Common myeloid progenitor, CD34-positive (primary cell): ENCODE data around the gene SAMD4B.

Experiments
- CTCF ChIA-PET: fragments of 350-600 bp; sonication (Branson Sonifier 250); formaldehyde crosslinking; loops from one replicate; lab custom pipeline; 2021; ENCODE audit warnings: antibody characterized with exemption; lab: Charles Lee
- POLR2A ChIA-PET: fragments of 350-600 bp; sonication (Branson Sonifier 250); formaldehyde crosslinking; loops from one replicate; lab custom pipeline; 2021; ENCODE audit warnings: antibody characterized with exemption; lab: Charles Lee
- DNase-seq, 3 donors: peaks; one replicate each; pipeline versions ENCODE4 v3.0.0 to v3.0.0-alpha.2; 2013
- H3K27ac ChIP-seq, 2 experiments: 1 replicate in 1 of 2; 2 replicates in 1 of 2; pipeline ENCODE4 v1.7.0; 2013; ENCODE audit warnings: inconsistent platforms in 2 of 2, low read length in 2 of 2, mild to moderate bottlenecking in 2 of 2, low read depth in 1 of 2, moderate library complexity in 1 of 2; ENCODE audit not compliant: severe bottlenecking in 2 of 2, insufficient read depth in 1 of 2, poor library complexity in 1 of 2
- H3K27me3 ChIP-seq, 5 experiments: replicated peaks in 2 of 5; 1 replicate in 3 of 5; 2 replicates in 2 of 5; pipeline versions ENCODE4 v1.6.1 to v1.7.0; 2013; ENCODE audit warnings: low read length in 4 of 5, mild to moderate bottlenecking in 2 of 5, moderate library complexity in 2 of 5, inconsistent platforms in 1 of 5; ENCODE audit not compliant: insufficient read depth in 5 of 5, control insufficient read depth in 4 of 5
- H3K36me3 ChIP-seq, 4 experiments: 1 replicate in 2 of 4; 2 replicates in 2 of 4; pipeline versions ENCODE4 v1.6.1 to v1.7.0; 2013; ENCODE audit warnings: low read length in 3 of 4, control low read depth in 1 of 4, mild to moderate bottlenecking in 1 of 4; ENCODE audit not compliant: control insufficient read depth in 4 of 4, insufficient read depth in 4 of 4
- H3K4me1 ChIP-seq, 4 experiments: 1 replicate in 3 of 4; 2 replicates in 1 of 4; pipeline versions ENCODE4 v1.6.1 to v1.7.1; 2013; ENCODE audit warnings: low read length in 3 of 4, mild to moderate bottlenecking in 3 of 4, control low read depth in 1 of 4, inconsistent platforms in 1 of 4, moderate library complexity in 1 of 4; ENCODE audit not compliant: control insufficient read depth in 4 of 4, insufficient read depth in 4 of 4; ENCODE audit errors: control extremely low read depth in 1 of 4
- H3K4me3 ChIP-seq, 7 experiments: 1 replicate in 4 of 7; 2 replicates in 3 of 7; pipeline versions ENCODE4 v1.5.1 to v1.7.0; 2013; ENCODE audit warnings: mild to moderate bottlenecking in 7 of 7, low read length in 6 of 7, moderate library complexity in 6 of 7, inconsistent platforms in 2 of 7, low read depth in 2 of 7, control low read depth in 1 of 7; ENCODE audit not compliant: insufficient read depth in 4 of 7, control insufficient read depth in 1 of 7; ENCODE audit errors: extremely low read depth in 1 of 7
- H3K9me3 ChIP-seq, 5 experiments: 1 replicate in 4 of 5; 2 replicates in 1 of 5; pipeline versions ENCODE4 v1.6.1 to v1.7.1; 2013; ENCODE audit warnings: low read length in 4 of 5, mild to moderate bottlenecking in 2 of 5, inconsistent platforms in 1 of 5, low read depth in 1 of 5, moderate library complexity in 1 of 5; ENCODE audit not compliant: control insufficient read depth in 4 of 5, insufficient read depth in 2 of 5; ENCODE audit errors: control extremely low read depth in 1 of 5
- WGBS: methylation state at CpG from one replicate; pipeline ENCODE4 v1.1.5; 2013; ENCODE audit not compliant: insufficient coverage; 5-methylcytosine and 5-hydroxymethylcytosine counted together

The SAMD4B gene

GRCh38 chr19:39299832-39300231 is 42.4 kb upstream of the SAMD4B start:
- Histone ChIP-seq H3K27me3 (no peaks in the 10 kb centered on the region), H3K9me3 (no peaks in the 10 kb centered on the region), H3K36me3 (no peaks in the 10 kb centered on the region), H3K27ac (no peak overlapping the region), H3K4me1 (peaks cover 0 to 11% (median 7%) of the 10 kb centered on the region in 4 experiments), H3K4me3 (no peak overlapping the region)
- ChIA-PET CTCF (no interaction called here), POLR2A (no interaction called here)
- WGBS, result 96% methylated on average over 9 of the region's 10 CpGs
- no peak for DNase-seq

DNA sequence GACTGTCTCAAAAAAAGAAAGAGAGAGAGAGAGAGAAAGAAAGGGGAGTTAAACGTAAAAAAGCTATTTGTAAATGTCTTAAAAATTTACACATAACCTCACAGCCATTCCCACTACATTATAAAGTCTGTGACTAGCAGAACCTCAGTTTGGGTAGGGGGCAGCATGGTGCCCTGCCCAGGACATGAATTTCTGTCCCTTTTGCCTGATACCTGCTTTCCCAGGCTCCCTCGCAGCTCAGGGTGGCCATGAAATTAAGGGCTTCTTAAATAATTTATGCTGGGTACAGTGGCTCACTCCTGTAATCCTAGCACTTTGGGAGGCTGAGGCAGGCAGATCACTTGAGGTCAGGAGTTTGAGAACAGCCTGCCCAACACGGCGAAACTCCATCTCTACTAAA is 41.2 kb upstream of the SAMD4B start:
- Histone ChIP-seq H3K4me3 (no peak overlapping the region), H3K36me3 (no peaks in the 10 kb centered on the region), H3K27me3 (no peaks in the 10 kb centered on the region), H3K9me3 (no peaks in the 10 kb centered on the region), H3K27ac (no peak overlapping the region), H3K4me1 (peaks cover 0 to 22% (median 15%) of the 10 kb centered on the region in 4 experiments)
- ChIA-PET POLR2A (interaction anchor here (0.6 kb wide), 1 partner anchor 223 kb away, joined by 4 read pairs; no protein-coding TSS in a partner anchor), CTCF (interaction anchor here (1.0 kb wide), 1 partner anchor 9 kb away, joined by 3 read pairs; no protein-coding TSS in a partner anchor)
- no peak for DNase-seq
- WGBS, result 100% methylated on average over 3 of the region's 4 CpGs

DNA sequence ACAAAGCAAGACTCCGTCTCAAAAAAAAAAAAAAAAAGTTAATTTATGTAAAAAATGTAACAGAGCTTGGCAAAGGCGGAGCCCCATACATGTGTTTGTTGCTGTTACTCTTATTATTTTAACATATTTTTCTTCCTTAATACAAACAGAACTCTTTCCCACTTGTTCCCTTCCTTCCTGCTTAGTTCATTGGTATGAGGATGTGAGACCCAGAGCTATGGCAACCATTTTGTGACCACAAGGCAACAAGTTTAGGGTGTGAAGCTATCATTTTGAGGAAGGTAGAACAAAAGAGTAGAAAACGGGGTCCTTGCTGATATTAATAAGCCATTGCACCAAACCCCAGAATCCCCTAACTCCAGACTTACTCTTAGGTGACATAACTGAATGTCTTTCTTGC is 40.7 kb upstream of the SAMD4B start:
- no peaks in the 10 kb centered on the region for H3K27me3 ChIP-seq
- no peak overlapping the region for H3K4me3 ChIP-seq
- CTCF ChIA-PET, result interaction anchor here (1.0 kb wide), 1 partner anchor 9 kb away, joined by 3 read pairs; no protein-coding TSS in a partner anchor
- H3K4me1 ChIP-seq, result peaks cover 0 to 24% (median 15%) of the 10 kb centered on the region in 4 experiments
- no CpG with 5 or more reads among the region's 3 CpGs for WGBS
- no peak for DNase-seq
- POLR2A ChIA-PET, result no interaction called here
- no peaks in the 10 kb centered on the region for H3K36me3 ChIP-seq
- H3K9me3 ChIP-seq, result no peaks in the 10 kb centered on the region
- H3K27ac ChIP-seq, result no peak overlapping the region

GRCh38 chr19:39303373-39304184 is 38.6 kb upstream of the SAMD4B start:
- H3K27ac ChIP-seq, result no peak overlapping the region
- peaks cover 0 to 15% (median 8%) of the 10 kb centered on the region in 4 experiments for H3K4me1 ChIP-seq
- no peaks in the 10 kb centered on the region for H3K27me3 ChIP-seq
- WGBS, result 88% methylated on average over 7 of the region's 10 CpGs
- DNase-seq, result no peak
- H3K9me3 ChIP-seq, result no peaks in the 10 kb centered on the region
- CTCF ChIA-PET, result interaction anchor here (1.0 to 1.4 kb wide), 4 partner anchors 23 to 202 kb away, joined by 3 to 4 read pairs (median 3); no protein-coding TSS in a partner anchor
- peaks cover 0 to 14% (median 0%) of the 10 kb centered on the region in 4 experiments for H3K36me3 ChIP-seq
- POLR2A ChIA-PET, result no interaction called here
- no peak overlapping the region for H3K4me3 ChIP-seq

- H3K9me3 ChIP-seq, result no peaks in the 10 kb centered on the region
- ChIA-PET CTCF (interaction anchor here (1.4 kb wide), 1 partner anchor 22 kb away, joined by 3 read pairs; no protein-coding TSS in a partner anchor), POLR2A (no interaction called here)
- no peaks in the 10 kb centered on the region for H3K27me3 ChIP-seq
- H3K4me1 ChIP-seq, result peaks cover 0 to 15% (median 8%) of the 10 kb centered on the region in 4 experiments
- H3K27ac ChIP-seq, result no peak overlapping the region
- H3K36me3 ChIP-seq, result peaks cover 0 to 14% (median 0%) of the 10 kb centered on the region in 4 experiments
- no peak overlapping the region for H3K4me3 ChIP-seq
- DNase-seq, result no peak
Measured at GRCh38 chr19:39304185-39304513, 38.1 kb upstream of the SAMD4B start.

- CTCF ChIA-PET, result no interaction called here
- H3K4me1 ChIP-seq, result peaks cover 0 to 15% (median 8%) of the 10 kb centered on the region in 4 experiments
- WGBS, result 57% methylated on average over 4 of the region's 6 CpGs
Measured at GRCh38 chr19:39304701-39305571, 37.3 kb upstream of the SAMD4B start.

More at GRCh38 chr19:39304701-39305571, 37.3 kb upstream of the SAMD4B start:
- no peaks in the 10 kb centered on the region for H3K9me3 ChIP-seq
- no peaks in the 10 kb centered on the region for H3K27me3 ChIP-seq
- H3K4me3 ChIP-seq, result no peak overlapping the region
- POLR2A ChIA-PET, result no interaction called here
- H3K27ac ChIP-seq, result no peak overlapping the region
- DNase-seq, result no peak
- peaks cover 0 to 17% (median 0%) of the 10 kb centered on the region in 4 experiments for H3K36me3 ChIP-seq
